ENCODE measurements around the gene NLRP1. TPM values are rescaled to one million over a fixed set of nuclear protein-coding genes. Genes with fewer than 3 reads are reported as not detected.

NLRP1 gene
- total and polyA plus RNA-seq, 2 of the 13 experiments (the other 11 are each of a cell fraction or from before 2014, with no cell fraction given): 3.4 to 3.7 TPM

- TF ChIP-seq ZFP91 (CRISPR knock-in tag; IDR thresholded peaks at IDR 0.05; ENCODE audit: borderline replicate concordance): peak; percentile 85; the same call in 1 of the 2 replicates
- TF ChIP-seq, protein P1, sequence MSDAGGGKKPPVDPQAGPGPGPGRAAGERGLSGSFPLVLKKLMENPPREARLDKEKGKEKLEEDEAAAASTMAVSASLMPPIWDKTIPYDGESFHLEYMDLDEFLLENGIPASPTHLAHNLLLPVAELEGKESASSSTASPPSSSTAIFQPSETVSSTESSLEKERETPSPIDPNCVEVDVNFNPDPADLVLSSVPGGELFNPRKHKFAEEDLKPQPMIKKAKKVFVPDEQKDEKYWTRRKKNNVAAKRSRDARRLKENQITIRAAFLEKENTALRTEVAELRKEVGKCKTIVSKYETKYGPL (CRISPR knock-in tag; IDR thresholded peaks at IDR 0.05): no peak
- no peak for TF ChIP-seq ZFAT (CRISPR knock-in tag; conservative IDR thresholded peaks at IDR 0.05)
- TF ChIP-seq, protein P2, sequence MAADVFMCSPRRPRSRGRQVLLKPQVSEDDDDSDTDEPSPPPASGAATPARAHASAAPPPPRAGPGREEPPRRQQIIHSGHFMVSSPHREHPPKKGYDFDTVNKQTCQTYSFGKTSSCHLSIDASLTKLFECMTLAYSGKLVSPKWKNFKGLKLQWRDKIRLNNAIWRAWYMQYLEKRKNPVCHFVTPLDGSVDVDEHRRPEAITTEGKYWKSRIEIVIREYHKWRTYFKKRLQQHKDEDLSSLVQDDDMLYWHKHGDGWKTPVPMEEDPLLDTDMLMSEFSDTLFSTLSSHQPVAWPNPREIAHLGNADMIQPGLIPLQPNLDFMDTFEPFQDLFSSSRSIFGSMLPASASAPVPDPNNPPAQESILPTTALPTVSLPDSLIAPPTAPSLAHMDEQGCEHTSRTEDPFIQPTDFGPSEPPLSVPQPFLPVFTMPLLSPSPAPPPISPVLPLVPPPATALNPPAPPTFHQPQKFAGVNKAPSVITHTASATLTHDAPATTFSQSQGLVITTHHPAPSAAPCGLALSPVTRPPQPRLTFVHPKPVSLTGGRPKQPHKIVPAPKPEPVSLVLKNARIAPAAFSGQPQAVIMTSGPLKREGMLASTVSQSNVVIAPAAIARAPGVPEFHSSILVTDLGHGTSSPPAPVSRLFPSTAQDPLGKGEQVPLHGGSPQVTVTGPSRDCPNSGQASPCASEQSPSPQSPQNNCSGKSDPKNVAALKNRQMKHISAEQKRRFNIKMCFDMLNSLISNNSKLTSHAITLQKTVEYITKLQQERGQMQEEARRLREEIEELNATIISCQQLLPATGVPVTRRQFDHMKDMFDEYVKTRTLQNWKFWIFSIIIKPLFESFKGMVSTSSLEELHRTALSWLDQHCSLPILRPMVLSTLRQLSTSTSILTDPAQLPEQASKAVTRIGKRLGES (CRISPR knock-in tag; IDR thresholded peaks at IDR 0.05; ENCODE audit: borderline replicate concordance): no peak
- peak; percentile 67 for TF ChIP-seq HOXA5 (CRISPR knock-in tag; IDR thresholded peaks at IDR 0.05)
- no peak for TF ChIP-seq ZNF441 (CRISPR knock-in tag; IDR thresholded peaks at IDR 0.05; ENCODE audit: borderline replicate concordance)
- TF ChIP-seq SALL2 (CRISPR knock-in tag; IDR thresholded peaks at IDR 0.05): peak; percentile 81; the same call in 1 of the 2 replicates
- no peak for TF ChIP-seq ZBTB40 (IDR thresholded peaks at IDR 0.05)
- TF ChIP-seq ZBTB40 (CRISPR knock-in tag; IDR thresholded peaks at IDR 0.05): peak; percentile 80
- TF ChIP-seq TAF1 (CRISPR knock-in tag; IDR thresholded peaks at IDR 0.05): peak; percentile 74
- TF ChIP-seq, protein P3, sequence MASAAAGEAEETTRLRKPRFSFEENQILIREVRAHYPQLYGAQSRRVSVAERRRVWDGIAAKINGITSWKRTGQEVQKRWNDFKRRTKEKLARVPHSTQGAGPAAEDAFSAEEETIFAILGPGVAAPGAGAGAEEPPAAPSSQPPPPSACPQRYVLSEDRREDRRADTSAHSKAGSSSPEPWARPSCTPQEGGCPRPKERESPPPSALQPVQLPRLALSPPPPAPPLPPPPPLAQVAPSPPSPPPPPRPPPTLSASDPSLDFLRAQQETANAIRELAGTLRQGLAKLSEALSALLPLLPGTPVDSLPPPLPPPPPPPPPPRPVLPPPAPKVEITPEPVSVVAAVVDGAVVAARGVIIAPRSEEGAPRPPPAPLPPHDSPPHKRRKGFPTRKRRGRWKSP (CRISPR knock-in tag; IDR thresholded peaks at IDR 0.05): peak; percentile 37; the same call in 1 of the 2 replicates
- 0 out of 2 replicates have a peak, but pooled peaks have one; percentile 51 for TF ChIP-seq TSC22D2 (CRISPR knock-in tag; IDR thresholded peaks at IDR 0.05; ENCODE audit: borderline replicate concordance)
Measured at GRCh38 chr17:5486206-5487124, 97.8 kb downstream of the NLRP1 start, which contains the start of gene MIS12 (continued).

Data from HepG2 (cell line).